Uterus (tissue), 4 donors: Measurements from ENCODE around the gene GM2A. TPM values are rescaled to one million over a fixed set of nuclear protein-coding genes. Genes with fewer than 3 reads are reported as not detected.

Experiments used
- DNase-seq, 2 donors: peaks; one replicate each; pipeline ENCODE4 v3.0.0-alpha.2; 2019 to 2020
- H3K27ac ChIP-seq, 2 donors: fragments of 200-600 bp; sonication (generic); 1 replicate in 1 of 2; 2 replicates in 1 of 2; pipeline ENCODE4 v1.5.1; 2016 to 2018
- H3K27me3 ChIP-seq, 2 donors: fragments of 200-600 bp; sonication (generic); one replicate each; pipeline ENCODE4 v1.5.1; 2018 to 2019; ENCODE audit warnings: control low read depth in 1 of 2
- H3K36me3 ChIP-seq, 2 donors: fragments of 200-600 bp; sonication (generic); one replicate each; pipeline ENCODE4 v1.5.1; 2019; ENCODE audit warnings: control low read depth in 1 of 2
- H3K4me1 ChIP-seq, 2 donors: fragments of 200-600 bp; sonication (generic); one replicate each; pipeline ENCODE4 v1.5.1; 2018 to 2019; ENCODE audit warnings: control low read depth in 1 of 2
- H3K4me3 ChIP-seq, 2 donors: fragments of 200-600 bp; sonication (generic); 1 replicate in 1 of 2; 2 replicates in 1 of 2; pipeline ENCODE4 v1.5.1; 2018 to 2019; ENCODE audit warnings: mild to moderate bottlenecking in 1 of 2
- H3K9me3 ChIP-seq, 2 donors: fragments of 200-600 bp; sonication (generic); one replicate each; pipeline ENCODE4 v1.5.1; 2019; ENCODE audit warnings: control low read depth in 1 of 2
- POLR2A ChIP-seq, 2 donors: fragments of 450-650 bp; IDR thresholded peaks; one replicate each; pipeline ENCODE4 v1.6.1; 2016; ENCODE audit warnings: antibody characterized with exemption in 2 of 2, mild to moderate bottlenecking in 1 of 2, moderate library complexity in 1 of 2
- intact Hi-C: fragments of 100-400 bp; cut with DNase I; formaldehyde crosslinking; loops from one replicate; pipeline ENCODE4 v1.15.1; 2023; ENCODE audit warnings: low total_unique reads
- total RNA-seq, 4 donors: library from RNA; depleted of rRNA in 3 of 4; stranded (reverse); fragments of >200 nt in 3 of 4; gene quantifications; one replicate each; pipeline versions ENCODE4 v1.1.0 to v1.2.4, GENCODE V29; 2014 to 2023
- TF ChIP-seq, protein P1 (sequence below), 4 experiments: fragments of 200-600 bp in 2 of 4; fragments of 450-650 bp in 2 of 4; sonication (generic) in 2 of 4; IDR thresholded peaks; one replicate each; pipeline ENCODE4 v1.5.1; 2016 to 2019; ENCODE audit warnings: antibody characterized with exemption in 4 of 4, mild to moderate bottlenecking in 2 of 4, moderate library complexity in 1 of 4
- donor health status: DM: yes; HTN: yes; CAD: no.

GM2A gene
- total RNA-seq, 4 donors from 2014 or later, result 14.7 to 33.8 (median 23.8) TPM

- Histone ChIP-seq H3K27me3 (no peaks in the 10 kb centered on the region), H3K4me1 (no peaks in the 10 kb centered on the region), H3K27ac (no peak overlapping the region), H3K36me3 (no peaks in the 10 kb centered on the region), H3K9me3 (no peaks in the 10 kb centered on the region), H3K4me3 (no peak overlapping the region)
- TF ChIP-seq POLR2A (IDR thresholded peaks at IDR 0.05), result no peak
- TF ChIP-seq, protein P1, sequence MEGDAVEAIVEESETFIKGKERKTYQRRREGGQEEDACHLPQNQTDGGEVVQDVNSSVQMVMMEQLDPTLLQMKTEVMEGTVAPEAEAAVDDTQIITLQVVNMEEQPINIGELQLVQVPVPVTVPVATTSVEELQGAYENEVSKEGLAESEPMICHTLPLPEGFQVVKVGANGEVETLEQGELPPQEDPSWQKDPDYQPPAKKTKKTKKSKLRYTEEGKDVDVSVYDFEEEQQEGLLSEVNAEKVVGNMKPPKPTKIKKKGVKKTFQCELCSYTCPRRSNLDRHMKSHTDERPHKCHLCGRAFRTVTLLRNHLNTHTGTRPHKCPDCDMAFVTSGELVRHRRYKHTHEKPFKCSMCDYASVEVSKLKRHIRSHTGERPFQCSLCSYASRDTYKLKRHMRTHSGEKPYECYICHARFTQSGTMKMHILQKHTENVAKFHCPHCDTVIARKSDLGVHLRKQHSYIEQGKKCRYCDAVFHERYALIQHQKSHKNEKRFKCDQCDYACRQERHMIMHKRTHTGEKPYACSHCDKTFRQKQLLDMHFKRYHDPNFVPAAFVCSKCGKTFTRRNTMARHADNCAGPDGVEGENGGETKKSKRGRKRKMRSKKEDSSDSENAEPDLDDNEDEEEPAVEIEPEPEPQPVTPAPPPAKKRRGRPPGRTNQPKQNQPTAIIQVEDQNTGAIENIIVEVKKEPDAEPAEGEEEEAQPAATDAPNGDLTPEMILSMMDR (IDR thresholded peaks at IDR 0.05), result no peak
- DNase-seq, result no peak
- intact Hi-C loops, result no loop called here
These were observed 33.8 kb upstream of the GM2A start for GRCh38 chr5:151219138-151219537.

- TF ChIP-seq, protein P1 (IDR thresholded peaks at IDR 0.05), result peak in 1 of 4 experiments; percentile 17
- TF ChIP-seq POLR2A (IDR thresholded peaks at IDR 0.05), result no peak
- Histone ChIP-seq H3K36me3 (no peaks in the 10 kb centered on the region), H3K27ac (peak overlapping the region; percentile 9 to 90), H3K9me3 (no peaks in the 10 kb centered on the region), H3K4me3 (no peak overlapping the region), H3K27me3 (no peaks in the 10 kb centered on the region), H3K4me1 (no peaks in the 10 kb centered on the region)
- no peak for DNase-seq
- intact Hi-C loops, result no loop called here
These were observed 33.2 kb upstream of the GM2A start for GRCh38 chr5:151219789-151220188.

DNA sequence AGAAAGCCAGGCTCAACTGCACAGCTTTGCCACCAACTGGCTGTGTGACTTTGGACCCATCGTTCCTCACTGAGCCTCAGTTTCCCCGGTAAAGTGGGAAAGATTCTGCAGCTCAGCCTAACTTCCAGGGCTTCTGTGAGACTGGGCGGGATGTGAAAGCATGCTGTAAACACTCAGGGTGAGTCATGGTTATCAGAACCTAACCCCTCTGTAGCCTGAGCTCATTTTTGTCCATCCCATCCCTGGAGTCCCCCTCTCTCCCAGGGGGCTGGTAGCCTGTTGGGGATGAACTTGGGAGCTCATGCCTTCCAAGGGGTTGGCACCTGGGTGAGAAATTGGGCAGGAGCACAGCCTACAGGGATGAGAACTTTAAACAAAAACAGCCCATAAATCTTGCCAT is 31.4 kb upstream of the GM2A start:
- H3K27me3 ChIP-seq, result no peaks in the 10 kb centered on the region
- H3K4me1 ChIP-seq, result no peaks in the 10 kb centered on the region
- no peaks in the 10 kb centered on the region for H3K9me3 ChIP-seq
- H3K4me3 ChIP-seq, result peak overlapping the region in 1 of 2 donors; percentile 3
- no peak for TF ChIP-seq POLR2A (IDR thresholded peaks at IDR 0.05)
- TF ChIP-seq, protein P1 (IDR thresholded peaks at IDR 0.05), result no peak
- DNase-seq, result no peak
- intact Hi-C loops, result no loop called here
- no peaks in the 10 kb centered on the region for H3K36me3 ChIP-seq
- H3K27ac ChIP-seq, result peak overlapping the region; percentile 90

- intact Hi-C loops, result no loop called here
- Histone ChIP-seq H3K4me3 (peak overlapping the region; percentile 3 to 88), H3K4me1 (no peaks in the 10 kb centered on the region)
These were observed 30.8 kb upstream of the GM2A start for GRCh38 chr5:151222054-151222789.

More at GRCh38 chr5:151222054-151222789, 30.8 kb upstream of the GM2A start:
- H3K27me3 ChIP-seq, result no peaks in the 10 kb centered on the region
- no peaks in the 10 kb centered on the region for H3K36me3 ChIP-seq
- TF ChIP-seq, protein P1 (IDR thresholded peaks at IDR 0.05), result no peak
- TF ChIP-seq POLR2A (IDR thresholded peaks at IDR 0.05), result no peak
- H3K9me3 ChIP-seq, result no peaks in the 10 kb centered on the region
- H3K27ac ChIP-seq, result peak overlapping the region; percentile 90
- DNase-seq, result no peak
